H1 (cell line): ENCODE data around the gene RPLP2. TPM values are rescaled to one million over a fixed set of nuclear protein-coding genes. Genes with fewer than 3 reads are reported as not detected.

Source experiments
- CTCF ChIA-PET: fragments of 300-600 bp; sonication (Branson Sonifier 250); formaldehyde crosslinking; loops from one replicate; lab custom pipeline; 2021; ENCODE audit not compliant: partially characterized antibody; lab: Charles Lee
- POLR2A ChIA-PET: fragments of 300-600 bp; sonication (Branson Sonifier 250); formaldehyde crosslinking; loops from one replicate; lab custom pipeline; 2021; ENCODE audit warnings: inconsistent platforms; ENCODE audit not compliant: partially characterized antibody; lab: Charles Lee
- DNase-seq, 2 experiments: peaks; one replicate each; pipeline versions ENCODE4 v3.0.0 to v3.0.0-alpha.2; 2010 to 2022; ENCODE audit warnings: low spot score in 2 of 2, low read depth in 1 of 2, mixed read lengths in 1 of 2
- FAIRE-seq: peaks from 2 replicates; lab custom pipeline; 2011; peaks lifted over from hg19 to GRCh38; lab: Jason Lieb, UNC
- H2AFZ ChIP-seq: 2 replicates; pipeline ENCODE4 v1.8.1; 2012; ENCODE audit warnings: low read length, inconsistent platforms
- H2AK5ac ChIP-seq: 2 replicates; pipeline ENCODE4 v1.6.1; 2013; ENCODE audit warnings: low read depth, low read length
- H2BK120ac ChIP-seq: replicated peaks from 2 replicates; pipeline ENCODE3; 2013; ENCODE audit warnings: low read depth, low read length, inconsistent platforms
- H2BK12ac ChIP-seq: 2 replicates; pipeline ENCODE4 v1.6.1; 2013; ENCODE audit warnings: low read depth, low read length
- H2BK15ac ChIP-seq: 2 replicates; pipeline ENCODE4 v1.6.1; 2013; ENCODE audit warnings: low read length
- H2BK20ac ChIP-seq: 2 replicates; pipeline ENCODE4 v1.6.1; 2013; ENCODE audit warnings: low read length
- H2BK5ac ChIP-seq: 2 replicates; pipeline ENCODE4 v1.6.1; 2013; ENCODE audit warnings: low read depth, low read length
- H3K14ac ChIP-seq: 2 replicates; pipeline ENCODE4 v1.6.1; 2013; ENCODE audit warnings: inconsistent platforms; ENCODE audit not compliant: insufficient read length
- H3K18ac ChIP-seq: 2 replicates; pipeline ENCODE4 v1.6.1; 2013; ENCODE audit warnings: low read length; ENCODE audit errors: extremely low read depth
- H3K23ac ChIP-seq: 2 replicates; pipeline ENCODE4 v1.6.1; 2013; ENCODE audit warnings: inconsistent platforms; ENCODE audit not compliant: insufficient read length
- H3K23me2 ChIP-seq: 2 replicates; pipeline ENCODE4 v1.6.1; 2013; ENCODE audit warnings: low read depth, low read length
- H3K27ac ChIP-seq: 2 replicates; pipeline ENCODE4 v1.6.1; 2011; ENCODE audit warnings: low read depth, low read length, inconsistent platforms
- H3K27me3 ChIP-seq, 4 experiments: replicated peaks in 1 of 4; 1 replicate in 1 of 4; 2 replicates in 3 of 4; pipeline versions ENCODE4 v1.6.1 to v1.8.1; 2011 to 2013; ENCODE audit warnings: low read length in 3 of 4, mild to moderate bottlenecking in 3 of 4, inconsistent platforms in 2 of 4, mixed read lengths in 2 of 4, moderate library complexity in 1 of 4; ENCODE audit not compliant: control insufficient read depth in 3 of 4, insufficient read depth in 3 of 4; ENCODE audit errors: extremely low read depth in 1 of 4
- H3K36me3 ChIP-seq, 4 experiments: 2 replicates each; pipeline versions ENCODE4 v1.6.1 to v1.8.1; 2011 to 2013; ENCODE audit warnings: mild to moderate bottlenecking in 4 of 4, low read length in 3 of 4, moderate library complexity in 2 of 4, control low read depth in 1 of 4, inconsistent platforms in 1 of 4; ENCODE audit not compliant: insufficient read depth in 4 of 4, control insufficient read depth in 2 of 4
- H3K4ac ChIP-seq: replicated peaks from 2 replicates; pipeline ENCODE3; 2013; ENCODE audit warnings: low read length, low read depth, mixed read lengths, inconsistent platforms; ENCODE audit not compliant: insufficient read length
- H3K4me1 ChIP-seq, 4 experiments: replicated peaks in 1 of 4; 1 replicate in 1 of 4; 2 replicates in 3 of 4; pipeline versions ENCODE4 v1.6.1 to v1.8.1; 2011 to 2013; ENCODE audit warnings: low read length in 3 of 4, inconsistent platforms in 2 of 4, mixed read lengths in 1 of 4; ENCODE audit not compliant: insufficient read depth in 4 of 4, control insufficient read depth in 3 of 4
- H3K4me2 ChIP-seq, 2 experiments: 2 replicates each; pipeline versions ENCODE4 v1.6.1 to v1.8.1; 2011 to 2013; ENCODE audit warnings: low read depth in 2 of 2, low read length in 2 of 2, control low read depth in 1 of 2, inconsistent platforms in 1 of 2, mild to moderate bottlenecking in 1 of 2; ENCODE audit not compliant: insufficient read depth in 1 of 2
- H3K4me3 ChIP-seq, 4 experiments: fragments of 200-600, 300-600 bp in 1 of 4; sonication (generic), shearing (Covaris generic), sonication (Bioruptor Twin) in 1 of 4; 2 replicates each; pipeline versions ENCODE4 v1.5.1 to v1.8.1; 2011 to 2016; ENCODE audit warnings: low read length in 4 of 4, low read depth in 3 of 4, control low read depth in 2 of 4, inconsistent platforms in 2 of 4, mild to moderate bottlenecking in 2 of 4, mixed read lengths in 1 of 4, moderate library complexity in 1 of 4; ENCODE audit not compliant: insufficient read depth in 2 of 4; ENCODE audit errors: extremely low read depth in 1 of 4
- H3K56ac ChIP-seq: replicated peaks from 2 replicates; pipeline ENCODE3; 2013; ENCODE audit warnings: low read depth, mild to moderate bottlenecking, mixed read lengths, low read length, inconsistent platforms; ENCODE audit not compliant: insufficient read length
- H3K79me1 ChIP-seq: 2 replicates; pipeline ENCODE4 v1.6.1; 2013; ENCODE audit warnings: low read depth, low read length, control low read depth
- H3K79me2 ChIP-seq, 2 experiments: 2 replicates each; pipeline versions ENCODE4 v1.6.1 to v1.8.1; 2012 to 2013; ENCODE audit warnings: low read length in 2 of 2, mild to moderate bottlenecking in 2 of 2, inconsistent platforms in 1 of 2; ENCODE audit not compliant: insufficient read depth in 2 of 2, control insufficient read depth in 1 of 2
- H3K9ac ChIP-seq, 4 experiments: replicated peaks in 1 of 4; 1 replicate in 1 of 4; 2 replicates in 3 of 4; pipeline versions ENCODE4 v1.6.1 to v1.8.1; 2011 to 2013; ENCODE audit warnings: low read depth in 3 of 4, low read length in 3 of 4, control low read depth in 2 of 4, mild to moderate bottlenecking in 2 of 4, moderate library complexity in 2 of 4, inconsistent platforms in 1 of 4; ENCODE audit errors: extremely low read depth in 1 of 4
- H3K9me3 ChIP-seq, 2 experiments: 2 replicates each; pipeline versions ENCODE4 v1.6.1 to v1.8.1; 2012 to 2013; ENCODE audit warnings: mild to moderate bottlenecking in 2 of 2, moderate library complexity in 2 of 2, control low read depth in 1 of 2, inconsistent platforms in 1 of 2, low read depth in 1 of 2, low read length in 1 of 2, mixed read lengths in 1 of 2; ENCODE audit not compliant: insufficient read depth in 2 of 2
- H4K20me1 ChIP-seq, 2 experiments: replicated peaks in 1 of 2; 2 replicates each; pipeline versions ENCODE3 to v1.8.1; 2011 to 2013; ENCODE audit warnings: inconsistent platforms in 2 of 2, low read length in 2 of 2, mild to moderate bottlenecking in 1 of 2; ENCODE audit not compliant: insufficient read depth in 2 of 2, control insufficient read depth in 1 of 2
- H4K5ac ChIP-seq: 2 replicates; pipeline ENCODE4 v1.6.1; 2013; ENCODE audit warnings: low read length, low read depth, mixed read lengths, inconsistent platforms; ENCODE audit not compliant: insufficient read length
- H4K8ac ChIP-seq: 2 replicates; pipeline ENCODE4 v1.8.0; 2013; ENCODE audit warnings: mild to moderate bottlenecking, moderate library complexity, low read length, inconsistent platforms; ENCODE audit not compliant: insufficient read depth; ENCODE audit errors: extremely low read depth
- H4K91ac ChIP-seq: replicated peaks from 2 replicates; pipeline ENCODE3; 2013; ENCODE audit warnings: low read length, mixed read lengths, inconsistent platforms; ENCODE audit not compliant: insufficient read length
- CEBPB ChIP-seq: IDR thresholded peaks from 2 replicates; pipeline ENCODE4 v1.6.1; 2012; ENCODE audit warnings: low read depth, low read length
- FOSL1 ChIP-seq: IDR thresholded peaks from 2 replicates; pipeline ENCODE4 v1.6.1; 2011; ENCODE audit warnings: mild to moderate bottlenecking, low read depth, low read length, moderate library complexity; ENCODE audit not compliant: insufficient read depth
- GTF2F1 ChIP-seq: IDR thresholded peaks from 2 replicates; pipeline ENCODE4 v1.6.1; 2012; ENCODE audit warnings: low read depth, low read length, improper control_type of control experiment, borderline replicate concordance
- MAX ChIP-seq: IDR thresholded peaks from 2 replicates; pipeline ENCODE4 v1.6.1; 2012; ENCODE audit warnings: inconsistent platforms
- SIX5 ChIP-seq: IDR thresholded peaks from 2 replicates; pipeline ENCODE4 v1.6.1; 2011; ENCODE audit warnings: mild to moderate bottlenecking, low read depth, low read length
- TBP ChIP-seq: IDR thresholded peaks from 2 replicates; pipeline ENCODE4 v1.6.1; 2011; ENCODE audit warnings: low read depth, low read length, improper control_type of control experiment
- WGBS, 2 experiments: shearing (Covaris generic) in 1 of 2; methylation state at CpG; one replicate each; pipeline versions ENCODE4 v1.1.6 to v1.1.7; 2013 to 2015; ENCODE audit warnings: low lambda C conversion rate in 2 of 2, mixed read lengths in 2 of 2, inconsistent platforms in 1 of 2, low coverage in 1 of 2, missing lambda C conversion rate in 1 of 2; ENCODE audit not compliant: insufficient replicate concordance in 2 of 2, insufficient coverage in 1 of 2, insufficient read length in 1 of 2; ENCODE audit errors: extremely low coverage in 1 of 2, missing lambda C conversion rate in 1 of 2; 5-methylcytosine and 5-hydroxymethylcytosine counted together
- polyA plus RNA-seq, 7 experiments: library from polyadenylated mRNA; depleted of rRNA in 3 of 7; stranded (reverse) in 5 of 7; unstranded in 2 of 7; fragments of >200 nt in 5 of 7; fragments of 200-250 nt in 2 of 7; gene quantifications; 1 replicate in 5 of 7; 2 replicates in 1 of 7; 4 replicates in 1 of 7; pipeline versions ENCODE4 v1.2.1 to v1.2.3, GENCODE V29; 2011 to 2013; ENCODE audit warnings: missing spikeins in 2 of 7, mixed read lengths in 2 of 7
- total RNA-seq: library from RNA; stranded (reverse); fragmentation: NEBNext Ultra II Directional; extraction: Animal tissue kit (Norgen Biotek cat#: 25700); gene quantifications from 2 replicates; pipeline ENCODE4 v1.2.1, GENCODE V29; 2021

RPLP2 gene
- total and polyA plus RNA-seq, 2 of the 8 experiments (the other 6 are each of a cell fraction or from before 2014, with no cell fraction given): 1,789 to 2,106 TPM

- no peak overlapping the region for H3K27ac ChIP-seq
- no peak overlapping the region for H2BK5ac ChIP-seq
- no peak overlapping the region for H4K5ac ChIP-seq
- no peak overlapping the region for H2BK20ac ChIP-seq
- 86% methylated on average over 7 of the region's 9 CpGs; no CpG with 5 or more reads in 1 of the 2 experiments for WGBS, 2 experiments
- ChIA-PET POLR2A (interaction anchor here (40.4 to 53.0 kb wide), 2 partner anchors 4 to 15 kb away, joined by 1917 read pairs; partner anchors contain the start of genes CD151, CEND1, CRACR2B and PIDD1), CTCF (no interaction called here)
- H3K4ac ChIP-seq: no peak overlapping the region
- DNase-seq (no peak), FAIRE-seq (no peak)
- H3K4me3 ChIP-seq: peak overlapping the region in 1 of 4 experiments; percentile 63; a peak in 2 of 8 replicates
- peaks cover 25% of the 10 kb centered on the region for H3K23me2 ChIP-seq
- no peak for TF ChIP-seq TBP
- no peak for TF ChIP-seq CEBPB
- TF ChIP-seq GTF2F1: no peak
- TF ChIP-seq MAX: no peak
- TF ChIP-seq FOSL1: no peak
- no peak for TF ChIP-seq SIX5
- no peak overlapping the region for H2BK120ac ChIP-seq
- H4K91ac ChIP-seq: no peak overlapping the region
- peaks cover 3% of the 10 kb centered on the region for H3K79me1 ChIP-seq
- H3K9me3 ChIP-seq: no peaks in the 10 kb centered on the region
- no peak overlapping the region for H3K9ac ChIP-seq
- H3K56ac ChIP-seq: no peak overlapping the region
- H3K18ac ChIP-seq: no peak overlapping the region
- H4K8ac ChIP-seq: no peak overlapping the region
- no peak overlapping the region for H3K14ac ChIP-seq
- peaks cover 3 to 30% (median 19%) of the 10 kb centered on the region in 4 experiments for H3K27me3 ChIP-seq
- peaks cover 0 to 33% (median 29%) of the 10 kb centered on the region in 4 experiments; a peak in 6 of 7 replicates for H3K4me1 ChIP-seq
- no peak overlapping the region; the same call in 1 of the 2 replicates for H2BK12ac ChIP-seq
- no peaks in the 10 kb centered on the region for H3K79me2 ChIP-seq
- H3K36me3 ChIP-seq: peaks cover 0 to 10% (median 1%) of the 10 kb centered on the region in 4 experiments; a peak in 1 of 8 replicates
- H2AFZ ChIP-seq: no peak overlapping the region
- H3K23ac ChIP-seq: no peak overlapping the region
- H4K20me1 ChIP-seq: peaks cover 0 to 8% of the 10 kb centered on the region in 2 experiments
- no peak overlapping the region for H3K4me2 ChIP-seq
- no peak overlapping the region for H2BK15ac ChIP-seq
- H2AK5ac ChIP-seq: no peak overlapping the region
These were observed 16.5 kb downstream of the RPLP2 start for GRCh38 chr11:826227-826621.
